Cardiac muscle cell (in vitro differentiated cells and primary cell): Measurements from ENCODE around the gene KCNIP1. TPM values are rescaled to one million over a fixed set of nuclear protein-coding genes. Genes with fewer than 3 reads are reported as not detected.
"Not testable (repeated sequence)": the region's sequence is repeated elsewhere in the genome, so short reads cannot be mapped to it uniquely, and the experiment has no call there.

Experiments
- DNase-seq, 2 donors: peaks; one replicate each; pipeline versions ENCODE4 v3.0.0 to v3.0.0-alpha.2; 2010 to 2017; ENCODE audit warnings: low read depth in 1 of 2, low spot score in 1 of 2
- H3K27ac ChIP-seq: fragments of 200-600 bp; sonication (generic); 2 replicates; pipeline ENCODE4 v1.5.1; 2016
- H3K27me3 ChIP-seq: fragments of 200-600 bp; sonication (generic); 2 replicates; pipeline ENCODE4 v1.6.0; 2016; ENCODE audit warnings: control low read depth
- H3K36me3 ChIP-seq: fragments of 200-600 bp; sonication (generic); 2 replicates; pipeline ENCODE4 v1.5.1; 2016; ENCODE audit warnings: control low read depth
- H3K4me1 ChIP-seq: fragments of 200-600 bp; sonication (generic); 2 replicates; pipeline ENCODE4 v1.8.1; 2017; ENCODE audit warnings: low read depth, mild to moderate bottlenecking, mixed run types
- H3K4me3 ChIP-seq: fragments of 200-600 bp; sonication (generic); 2 replicates; pipeline ENCODE4 v1.5.1; 2016; ENCODE audit warnings: mild to moderate bottlenecking
- H3K9me3 ChIP-seq: fragments of 200-600 bp; sonication (generic); 2 replicates; pipeline ENCODE4 v1.5.1; 2017; ENCODE audit warnings: low read depth, mild to moderate bottlenecking, control low read depth
- polyA plus RNA-seq: library from polyadenylated mRNA; unstranded; fragments of >200 nt; fragmentation: Nextera tagmentation; extraction: Ambion mirVana; gene quantifications from 2 replicates; pipeline ENCODE4 v1.2.1, GENCODE V29; 2016
- total RNA-seq: library from RNA; depleted of rRNA; stranded (reverse); fragments of >200 nt; gene quantifications from 2 replicates; pipeline ENCODE4 v1.2.3, GENCODE V29; 2016
- TF ChIP-seq, protein P1 (sequence below): IDR thresholded peaks from 2 replicates; pipeline ENCODE4 v1.5.1; 2012; ENCODE audit warnings: low read depth, mild to moderate bottlenecking, low read length

KCNIP1 gene
- total and polyA plus RNA-seq, 2 experiments from 2014 or later = 0.09 TPM; not detected in 1

DNA sequence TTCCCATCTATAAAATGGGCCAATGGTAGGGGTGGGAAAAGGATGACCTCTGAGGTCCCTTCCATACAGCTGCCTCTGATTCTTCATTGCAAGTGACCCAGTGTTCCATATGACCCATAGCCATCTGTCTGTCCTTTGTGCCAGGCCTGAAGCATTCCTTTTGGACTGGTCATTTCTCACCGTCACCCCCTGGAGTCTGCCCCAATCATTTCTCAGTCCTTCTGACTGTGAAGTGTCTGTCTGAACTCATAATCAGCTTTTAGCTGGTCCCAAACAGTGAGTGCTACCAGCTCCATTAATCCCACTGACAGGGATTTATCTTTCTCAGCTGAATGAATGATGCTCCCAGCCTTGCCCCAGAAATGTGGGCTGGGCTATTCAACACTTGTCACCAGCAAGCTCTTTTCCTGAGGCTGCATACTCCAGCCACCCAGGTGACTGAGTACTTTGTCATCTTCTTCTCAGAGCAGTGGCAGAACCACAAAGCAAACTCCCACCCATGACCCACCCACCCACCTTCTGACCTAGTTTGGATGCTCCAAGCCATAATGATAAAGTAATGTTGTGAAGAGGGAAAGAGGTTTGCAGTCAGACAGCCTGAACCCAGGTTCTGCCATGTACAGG is 37.4 kb downstream of the KCNIP1 start:
- Histone ChIP-seq H3K27ac (no peak overlapping the region), H3K4me1 (no peaks in the 10 kb centered on the region), H3K9me3 (no peaks in the 10 kb centered on the region), H3K27me3 (no peaks in the 10 kb centered on the region), H3K36me3 (no peaks in the 10 kb centered on the region), H3K4me3 (no peak overlapping the region)
- TF ChIP-seq, protein P1, sequence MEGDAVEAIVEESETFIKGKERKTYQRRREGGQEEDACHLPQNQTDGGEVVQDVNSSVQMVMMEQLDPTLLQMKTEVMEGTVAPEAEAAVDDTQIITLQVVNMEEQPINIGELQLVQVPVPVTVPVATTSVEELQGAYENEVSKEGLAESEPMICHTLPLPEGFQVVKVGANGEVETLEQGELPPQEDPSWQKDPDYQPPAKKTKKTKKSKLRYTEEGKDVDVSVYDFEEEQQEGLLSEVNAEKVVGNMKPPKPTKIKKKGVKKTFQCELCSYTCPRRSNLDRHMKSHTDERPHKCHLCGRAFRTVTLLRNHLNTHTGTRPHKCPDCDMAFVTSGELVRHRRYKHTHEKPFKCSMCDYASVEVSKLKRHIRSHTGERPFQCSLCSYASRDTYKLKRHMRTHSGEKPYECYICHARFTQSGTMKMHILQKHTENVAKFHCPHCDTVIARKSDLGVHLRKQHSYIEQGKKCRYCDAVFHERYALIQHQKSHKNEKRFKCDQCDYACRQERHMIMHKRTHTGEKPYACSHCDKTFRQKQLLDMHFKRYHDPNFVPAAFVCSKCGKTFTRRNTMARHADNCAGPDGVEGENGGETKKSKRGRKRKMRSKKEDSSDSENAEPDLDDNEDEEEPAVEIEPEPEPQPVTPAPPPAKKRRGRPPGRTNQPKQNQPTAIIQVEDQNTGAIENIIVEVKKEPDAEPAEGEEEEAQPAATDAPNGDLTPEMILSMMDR = no peak
- no peak for DNase-seq

DNA sequence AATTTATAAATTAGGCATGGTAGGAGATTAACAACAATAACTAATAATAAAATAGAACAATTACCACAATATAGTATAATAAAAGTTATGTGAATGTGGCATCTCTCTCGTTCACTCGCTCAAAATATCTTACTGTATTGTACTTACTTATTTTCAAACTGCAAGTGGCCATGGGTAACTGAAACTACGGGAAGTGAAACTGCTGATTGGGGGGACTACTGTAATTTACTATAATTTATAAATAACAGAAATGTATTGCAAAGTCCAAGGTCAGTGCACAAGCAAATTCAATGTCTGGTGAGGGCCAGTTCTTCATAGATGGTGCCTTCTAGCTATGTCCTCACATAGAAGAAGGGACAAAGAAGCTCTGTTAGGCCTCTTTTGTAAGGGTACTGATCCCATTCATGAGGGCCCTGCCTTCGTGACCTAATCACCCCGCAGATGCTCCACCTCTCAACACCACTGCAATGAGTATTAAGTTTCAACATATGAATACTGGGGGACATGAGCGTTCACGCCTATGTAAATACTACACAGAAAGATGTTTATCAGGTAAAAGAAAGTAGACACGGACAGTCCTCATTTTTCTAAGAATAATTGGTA is 39.0 kb downstream of the KCNIP1 start:
- Histone ChIP-seq H3K4me1 (no peaks in the 10 kb centered on the region), H3K27me3 (peaks cover 3% of the 10 kb centered on the region), H3K27ac (no peak overlapping the region), H3K36me3 (no peaks in the 10 kb centered on the region), H3K4me3 (no peak overlapping the region), H3K9me3 (no peaks in the 10 kb centered on the region)
- TF ChIP-seq, protein P1 = no peak
- no peak for DNase-seq

DNA sequence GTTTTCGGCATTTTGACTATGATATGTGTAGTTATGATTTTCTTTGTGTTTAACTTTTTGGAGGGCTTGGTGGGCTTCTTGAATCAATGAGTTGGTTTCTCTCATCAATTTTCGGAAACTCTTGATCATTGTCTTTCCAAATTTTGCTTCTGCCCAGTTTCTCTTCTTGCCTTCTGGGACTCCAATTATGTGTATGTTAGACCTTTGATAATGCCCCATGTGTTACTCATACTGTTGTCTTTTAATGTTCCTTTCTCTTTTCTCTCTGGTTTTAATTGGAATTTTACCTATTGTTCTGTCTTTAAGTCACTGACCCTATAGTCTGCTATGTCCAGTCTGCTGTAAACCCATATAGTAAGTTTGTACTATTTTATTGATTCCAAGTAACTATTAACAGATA is 41.5 kb downstream of the KCNIP1 start:
- H3K27ac ChIP-seq = no peak overlapping the region
- H3K4me3 ChIP-seq = no peak overlapping the region
- no peaks in the 10 kb centered on the region for H3K4me1 ChIP-seq
- H3K27me3 ChIP-seq = peaks cover 3% of the 10 kb centered on the region
- H3K36me3 ChIP-seq = no peaks in the 10 kb centered on the region
- no peak for DNase-seq
- TF ChIP-seq, protein P1 = no peak
- no peaks in the 10 kb centered on the region for H3K9me3 ChIP-seq

DNA sequence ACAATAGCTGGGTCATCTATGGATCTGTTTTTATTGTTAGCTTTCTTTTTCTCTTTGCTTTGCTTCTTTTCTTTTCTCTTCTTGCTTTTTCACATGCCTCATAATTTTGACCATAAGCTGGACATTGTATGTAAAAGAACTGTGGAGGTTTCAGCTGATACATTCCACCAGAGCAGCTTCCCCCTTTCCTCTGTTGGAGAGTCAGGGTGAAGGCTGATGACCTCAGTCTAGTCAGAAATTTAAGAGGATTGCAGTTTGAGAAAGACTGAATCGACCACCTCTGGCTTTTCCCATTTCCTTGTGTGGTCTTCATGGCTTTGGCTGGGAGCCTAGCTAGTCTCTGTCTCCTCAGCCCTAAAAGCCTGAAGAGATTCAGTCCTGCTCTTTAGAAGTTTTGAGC is 42.0 kb downstream of the KCNIP1 start:
- TF ChIP-seq, protein P1 = no peak
- H3K9me3 ChIP-seq = no peaks in the 10 kb centered on the region
- no peak for DNase-seq
- H3K4me1 ChIP-seq = no peaks in the 10 kb centered on the region
- H3K36me3 ChIP-seq = no peaks in the 10 kb centered on the region
- H3K27ac ChIP-seq = no peak overlapping the region
- no peak overlapping the region for H3K4me3 ChIP-seq
- H3K27me3 ChIP-seq = peaks cover 3% of the 10 kb centered on the region

DNA sequence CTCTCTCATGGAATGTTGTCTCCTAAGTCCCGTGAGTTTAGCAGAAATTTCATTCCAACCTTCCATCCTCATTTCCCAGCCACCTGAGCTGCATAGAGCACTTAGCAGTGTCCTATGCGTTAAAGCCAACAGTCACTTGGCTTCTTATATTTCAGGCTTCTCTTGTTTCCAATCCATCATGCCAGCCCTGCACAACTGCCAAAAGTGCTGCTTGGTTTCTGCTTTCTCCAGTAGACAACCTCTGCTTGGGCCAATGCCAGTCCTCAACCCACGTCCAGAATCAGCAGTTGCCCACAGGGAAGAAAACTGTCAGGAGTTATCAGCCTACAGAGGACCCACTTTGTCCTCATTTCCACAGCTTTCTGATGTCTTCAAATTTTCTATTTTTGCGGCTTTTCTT is 42.5 kb downstream of the KCNIP1 start:
- no peak for DNase-seq
- TF ChIP-seq, protein P1 = no peak
- no peaks in the 10 kb centered on the region for H3K4me1 ChIP-seq
- peaks cover 3% of the 10 kb centered on the region for H3K27me3 ChIP-seq
- H3K27ac ChIP-seq = no peak overlapping the region
- H3K36me3 ChIP-seq = no peaks in the 10 kb centered on the region
- no peaks in the 10 kb centered on the region for H3K9me3 ChIP-seq
- H3K4me3 ChIP-seq = no peak overlapping the region

DNA sequence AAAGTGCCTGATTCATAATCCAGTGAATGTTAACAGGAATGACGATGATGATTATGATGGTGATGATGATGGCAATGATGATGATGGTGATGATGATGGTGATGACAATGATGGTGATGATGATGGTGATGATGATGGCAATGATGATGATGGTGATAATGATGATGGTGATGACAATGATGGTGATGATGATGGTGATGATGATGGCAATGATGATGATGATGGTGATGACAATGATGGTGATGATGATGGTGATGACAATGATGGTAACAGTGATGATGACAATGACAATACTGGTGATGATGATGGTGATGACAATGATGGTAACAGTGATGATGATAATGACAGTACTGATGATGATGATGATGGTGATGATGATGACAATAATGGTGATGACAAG is 46.6 kb downstream of the KCNIP1 start:
- not testable (repeated sequence) for DNase-seq, H3K27me3 ChIP-seq, H3K9me3 ChIP-seq

More for the DNA sequence above, 46.6 kb downstream of the KCNIP1 start:
- H3K4me1 ChIP-seq, H3K4me3 ChIP-seq, H3K36me3 ChIP-seq, H3K27ac ChIP-seq: not testable (repeated sequence)
